ENCODE results near the gene CERK. TPM values are rescaled to one million over a fixed set of nuclear protein-coding genes. Genes with fewer than 3 reads are reported as not detected.
A peak's percentile ranks its signal among the peaks of the same experiment; 100 is the strongest.

CERK gene
- total and polyA plus RNA-seq, 9 of the 15 experiments (the other 6 are each of a cell fraction or from before 2014, with no cell fraction given) = 1.1 to 14.9 (median 8.7) TPM

GRCh38 chr22:46762238-46763050 is 24.4 kb upstream of the CERK start, which contains the start of gene TBC1D22A (continued):
- TF ChIP-seq HNRNPUL1 (IDR thresholded peaks at IDR 0.05; ENCODE audit: low read length) (no peak), PKNOX1 (IDR thresholded peaks at IDR 0.05) (peak; percentile 63), ETV6 (IDR thresholded peaks at IDR 0.05; ENCODE audit: borderline replicate concordance in 1 of 2, low read depth in 2 of 2, low read length in 1 of 2) (no peak), ETV6 (CRISPR knock-in tag; IDR thresholded peaks at IDR 0.05; ENCODE audit: borderline replicate concordance) (no peak), ZBTB33 (CRISPR knock-in tag; IDR thresholded peaks at IDR 0.05) (no peak), SRSF9 (IDR thresholded peaks at IDR 0.05; ENCODE audit: borderline replicate concordance, low read depth, low read length) (no peak), PHF8 (IDR thresholded peaks at IDR 0.05; ENCODE audit: borderline replicate concordance, low read length) (peak; percentile 96), YY1 (IDR thresholded peaks at IDR 0.05; ENCODE audit: borderline replicate concordance in 1 of 3, control insufficient read depth in 1 of 3, extremely low read depth in 1 of 3, insufficient read depth in 3 of 3, insufficient read length in 1 of 3, insufficient replicate concordance in 2 of 3, low read depth in 1 of 3, low read length in 2 of 3) (peak in 1 of 3 experiments; percentile 60), ATF1 (CRISPR knock-in tag; IDR thresholded peaks at IDR 0.05) (peak; percentile 93), ATF1 (tag; IDR thresholded peaks at IDR 0.05) (peak; percentile 99), ZNF174 (CRISPR knock-in tag; IDR thresholded peaks at IDR 0.05) (no peak), ZNF133 (CRISPR knock-in tag; IDR thresholded peaks at IDR 0.05) (no peak), NFE2L1 (tag; IDR thresholded peaks at IDR 0.05; ENCODE audit: borderline replicate concordance, low read depth) (no peak), E2F8 (IDR thresholded peaks at IDR 0.05; ENCODE audit: low read depth, partially characterized antibody) (peak; percentile 96), JUN (IDR thresholded peaks at IDR 0.05; ENCODE audit: borderline replicate concordance, low read depth, low read length) (peak; percentile 52; the same call in 1 of the 2 replicates), JUN (CRISPR knock-in tag; IDR thresholded peaks at IDR 0.05; ENCODE audit: borderline replicate concordance) (no peak), ZNF282 (CRISPR knock-in tag; IDR thresholded peaks at IDR 0.05) (no peak), PYGO2 (tag; IDR thresholded peaks at IDR 0.05) (no peak), TFAM (CRISPR knock-in tag; conservative IDR thresholded peaks at IDR 0.05) (no peak), RBFOX2 (IDR thresholded peaks at IDR 0.05; ENCODE audit: low read depth, low read length) (peak; percentile 100), FIP1L1 (IDR thresholded peaks at IDR 0.05; ENCODE audit: low read depth, low read length, poor library complexity, severe bottlenecking) (peak; percentile 88)
